ENCODE data around the gene SOCS6.

SOCS6 gene

GRCh38 chr18:70294471-70295191, 5.8 kb downstream of the SOCS6 start:
- TF ChIP-seq, protein P1, sequence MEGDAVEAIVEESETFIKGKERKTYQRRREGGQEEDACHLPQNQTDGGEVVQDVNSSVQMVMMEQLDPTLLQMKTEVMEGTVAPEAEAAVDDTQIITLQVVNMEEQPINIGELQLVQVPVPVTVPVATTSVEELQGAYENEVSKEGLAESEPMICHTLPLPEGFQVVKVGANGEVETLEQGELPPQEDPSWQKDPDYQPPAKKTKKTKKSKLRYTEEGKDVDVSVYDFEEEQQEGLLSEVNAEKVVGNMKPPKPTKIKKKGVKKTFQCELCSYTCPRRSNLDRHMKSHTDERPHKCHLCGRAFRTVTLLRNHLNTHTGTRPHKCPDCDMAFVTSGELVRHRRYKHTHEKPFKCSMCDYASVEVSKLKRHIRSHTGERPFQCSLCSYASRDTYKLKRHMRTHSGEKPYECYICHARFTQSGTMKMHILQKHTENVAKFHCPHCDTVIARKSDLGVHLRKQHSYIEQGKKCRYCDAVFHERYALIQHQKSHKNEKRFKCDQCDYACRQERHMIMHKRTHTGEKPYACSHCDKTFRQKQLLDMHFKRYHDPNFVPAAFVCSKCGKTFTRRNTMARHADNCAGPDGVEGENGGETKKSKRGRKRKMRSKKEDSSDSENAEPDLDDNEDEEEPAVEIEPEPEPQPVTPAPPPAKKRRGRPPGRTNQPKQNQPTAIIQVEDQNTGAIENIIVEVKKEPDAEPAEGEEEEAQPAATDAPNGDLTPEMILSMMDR (IDR thresholded peaks at IDR 0.05; ENCODE audit: control insufficient read depth, insufficient read depth, low read depth, low read length, missing control alignments), result no peak
- no peak for DNase-seq (ENCODE audit: low read depth)
- H3K4me3 ChIP-seq (ENCODE audit: control insufficient read depth, low read depth, low read length), result no peak overlapping the region

GRCh38 chr18:70295192-70296188, 6.6 kb downstream of the SOCS6 start:
- no peak for DNase-seq (ENCODE audit: low read depth)
- no peak overlapping the region for H3K4me3 ChIP-seq (ENCODE audit: control insufficient read depth, low read depth, low read length)
- TF ChIP-seq, protein P1 (IDR thresholded peaks at IDR 0.05; ENCODE audit: control insufficient read depth, insufficient read depth, low read depth, low read length, missing control alignments), result no peak

GRCh38 chr18:70296289-70296688, 7.4 kb downstream of the SOCS6 start:
- no peak overlapping the region for H3K4me3 ChIP-seq (ENCODE audit: control insufficient read depth, low read depth, low read length)
- no peak for DNase-seq (ENCODE audit: low read depth)
- TF ChIP-seq, protein P1 (IDR thresholded peaks at IDR 0.05; ENCODE audit: control insufficient read depth, insufficient read depth, low read depth, low read length, missing control alignments), result no peak

DNA sequence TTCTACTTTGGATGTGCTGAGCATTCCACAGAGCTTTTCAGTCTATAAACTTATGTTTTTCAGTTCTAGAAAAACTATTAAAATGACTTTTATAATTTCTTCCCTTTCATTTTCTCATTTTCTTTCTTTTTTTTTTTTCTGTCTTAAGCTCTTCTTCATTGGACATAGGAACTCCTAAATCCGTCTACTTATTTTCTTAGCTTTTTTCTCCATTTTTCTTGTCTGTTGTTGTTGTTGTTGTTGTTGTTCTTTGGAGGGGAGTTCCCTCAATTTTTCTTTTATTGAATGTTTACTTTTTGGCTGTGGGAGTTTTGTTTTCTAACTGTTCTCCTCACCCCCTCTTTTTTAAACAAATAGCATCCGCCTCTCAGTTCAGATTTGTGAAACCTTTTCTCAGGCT, 7.9 kb downstream of the SOCS6 start:
- H3K4me3 ChIP-seq (ENCODE audit: control insufficient read depth, low read depth, low read length), result no peak overlapping the region
- DNase-seq (ENCODE audit: low read depth), result no peak
- TF ChIP-seq, protein P1 (IDR thresholded peaks at IDR 0.05; ENCODE audit: control insufficient read depth, insufficient read depth, low read depth, low read length, missing control alignments), result no peak

DNA sequence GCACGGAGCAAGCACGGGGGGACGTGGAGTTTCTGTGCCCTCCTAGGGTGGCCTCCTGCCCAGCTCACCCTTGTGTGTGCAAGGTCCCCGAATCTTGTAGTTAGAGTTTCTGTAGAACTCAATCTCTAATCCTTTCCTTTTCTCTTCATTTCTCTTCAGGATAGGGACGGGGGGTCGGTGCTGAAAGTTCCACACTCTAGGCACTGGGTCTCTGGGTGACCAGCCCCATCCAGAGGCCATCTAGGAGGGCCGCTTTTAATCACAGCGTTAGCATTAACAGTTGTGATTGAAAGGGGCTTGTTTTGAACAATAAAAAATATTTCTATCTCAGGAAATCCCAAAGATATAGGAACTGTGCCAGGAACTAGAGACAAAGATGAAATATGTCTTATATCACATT, 10.5 kb downstream of the SOCS6 start:
- TF ChIP-seq, protein P1 (IDR thresholded peaks at IDR 0.05; ENCODE audit: control insufficient read depth, insufficient read depth, low read depth, low read length, missing control alignments), result no peak
- DNase-seq (ENCODE audit: low read depth), result no peak
- H3K4me3 ChIP-seq (ENCODE audit: control insufficient read depth, low read depth, low read length), result no peak overlapping the region

DNA sequence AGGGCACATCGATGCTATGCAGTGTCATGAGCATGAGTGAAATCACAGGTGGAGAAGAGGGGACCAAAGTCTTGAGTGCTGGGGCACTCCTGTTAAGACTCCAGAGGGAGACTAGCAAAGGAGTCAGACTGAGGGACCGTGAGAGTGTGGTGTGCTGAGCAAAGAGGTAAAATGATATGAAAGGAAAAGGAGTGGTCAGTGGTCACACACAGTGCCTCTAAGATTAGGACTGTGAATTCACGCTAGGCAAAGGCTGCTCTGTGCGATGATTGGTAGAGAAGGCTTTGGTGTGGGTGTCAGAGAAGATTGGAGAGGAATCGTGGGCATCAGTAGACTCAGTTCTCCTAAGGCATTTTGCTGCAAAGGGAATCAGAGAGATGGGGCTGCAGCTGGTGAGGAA, 12.8 kb downstream of the SOCS6 start:
- DNase-seq (ENCODE audit: low read depth), result no peak
- H3K4me3 ChIP-seq (ENCODE audit: control insufficient read depth, low read depth, low read length), result no peak overlapping the region
- TF ChIP-seq, protein P1 (IDR thresholded peaks at IDR 0.05; ENCODE audit: control insufficient read depth, insufficient read depth, low read depth, low read length, missing control alignments), result no peak

All from AG09309 (cell line).